ENCODE results near the gene MSRB2. TPM values are rescaled to one million over a fixed set of nuclear protein-coding genes. Genes with fewer than 3 reads are reported as not detected.

Gene MSRB2
- polyA plus RNA-seq, 1 experiment, result 48.6 TPM

DNA sequence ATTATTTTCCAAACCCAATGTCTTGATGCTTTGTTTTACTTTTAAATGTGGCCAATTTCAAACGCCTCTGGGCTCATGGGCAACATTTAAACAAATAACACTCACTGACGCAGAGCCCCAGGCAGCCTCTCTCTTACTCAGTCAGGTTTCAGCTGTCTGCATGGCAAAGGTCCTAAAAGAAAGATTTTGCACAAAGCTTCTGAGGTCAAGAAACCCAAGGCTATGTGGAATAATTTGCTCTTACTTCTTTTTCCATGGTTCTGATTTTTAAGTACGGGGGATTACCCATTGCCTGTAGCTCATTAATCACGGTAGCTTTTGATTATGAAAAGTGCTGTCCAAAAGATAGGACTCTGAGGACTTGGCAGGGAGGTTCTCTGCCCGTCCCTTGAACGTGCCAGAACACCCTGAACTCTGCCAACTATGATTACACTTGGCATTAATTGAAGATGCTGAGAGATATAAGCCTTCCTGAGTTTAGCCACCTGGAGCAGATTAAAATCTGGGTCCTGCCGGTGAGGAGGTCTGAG lies 14.1 kb upstream of the MSRB2 start:
- no peak for DNase-seq (ENCODE audit: low read depth)
- ChIA-PET POLR2A (no interaction called here), CTCF (interaction anchor here (1.2 kb wide), 1 partner anchor 212 kb away, joined by 3 read pairs; no protein-coding TSS in a partner anchor)
- TF ChIP-seq, protein P1, sequence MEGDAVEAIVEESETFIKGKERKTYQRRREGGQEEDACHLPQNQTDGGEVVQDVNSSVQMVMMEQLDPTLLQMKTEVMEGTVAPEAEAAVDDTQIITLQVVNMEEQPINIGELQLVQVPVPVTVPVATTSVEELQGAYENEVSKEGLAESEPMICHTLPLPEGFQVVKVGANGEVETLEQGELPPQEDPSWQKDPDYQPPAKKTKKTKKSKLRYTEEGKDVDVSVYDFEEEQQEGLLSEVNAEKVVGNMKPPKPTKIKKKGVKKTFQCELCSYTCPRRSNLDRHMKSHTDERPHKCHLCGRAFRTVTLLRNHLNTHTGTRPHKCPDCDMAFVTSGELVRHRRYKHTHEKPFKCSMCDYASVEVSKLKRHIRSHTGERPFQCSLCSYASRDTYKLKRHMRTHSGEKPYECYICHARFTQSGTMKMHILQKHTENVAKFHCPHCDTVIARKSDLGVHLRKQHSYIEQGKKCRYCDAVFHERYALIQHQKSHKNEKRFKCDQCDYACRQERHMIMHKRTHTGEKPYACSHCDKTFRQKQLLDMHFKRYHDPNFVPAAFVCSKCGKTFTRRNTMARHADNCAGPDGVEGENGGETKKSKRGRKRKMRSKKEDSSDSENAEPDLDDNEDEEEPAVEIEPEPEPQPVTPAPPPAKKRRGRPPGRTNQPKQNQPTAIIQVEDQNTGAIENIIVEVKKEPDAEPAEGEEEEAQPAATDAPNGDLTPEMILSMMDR (IDR thresholded peaks at IDR 0.05; ENCODE audit: insufficient read depth, low read depth, low read length), result no peak
- Histone ChIP-seq H3K27me3 (ENCODE audit: control insufficient read depth, insufficient read depth, low read length) (peaks cover 12% of the 10 kb centered on the region), H3K4me3 (ENCODE audit: low read depth, low read length) (no peak overlapping the region), H3K36me3 (ENCODE audit: control insufficient read depth, insufficient read depth, low read length) (no peaks in the 10 kb centered on the region)

DNA sequence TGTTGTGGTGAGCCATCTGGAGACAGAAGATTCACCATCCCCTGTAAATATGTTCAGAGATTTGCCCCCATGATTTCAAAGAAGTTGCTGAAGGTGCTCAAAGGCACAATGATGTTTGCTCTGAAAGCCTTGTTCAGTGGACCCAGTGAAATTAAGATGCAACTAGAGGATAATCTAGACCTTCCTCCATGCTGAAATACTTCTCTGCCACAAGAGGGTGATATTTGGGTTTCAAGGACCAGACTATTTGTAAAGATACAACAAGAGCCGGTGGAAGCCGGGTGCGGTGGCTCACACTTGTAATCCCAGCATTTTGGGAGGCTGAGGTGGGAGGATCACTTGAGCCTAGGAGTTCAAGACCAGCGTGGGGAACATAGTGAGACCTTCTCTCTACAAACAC lies 13.5 kb upstream of the MSRB2 start:
- Histone ChIP-seq H3K4me3 (ENCODE audit: low read depth, low read length) (no peak overlapping the region), H3K27me3 (ENCODE audit: control insufficient read depth, insufficient read depth, low read length) (peaks cover 12% of the 10 kb centered on the region), H3K36me3 (ENCODE audit: control insufficient read depth, insufficient read depth, low read length) (no peaks in the 10 kb centered on the region)
- DNase-seq (ENCODE audit: low read depth), result no peak
- CTCF ChIA-PET, result no interaction called here
- POLR2A ChIA-PET, result no interaction called here
- TF ChIP-seq, protein P1 (IDR thresholded peaks at IDR 0.05; ENCODE audit: insufficient read depth, low read depth, low read length), result no peak; the same call in 1 of the 2 replicates

DNA sequence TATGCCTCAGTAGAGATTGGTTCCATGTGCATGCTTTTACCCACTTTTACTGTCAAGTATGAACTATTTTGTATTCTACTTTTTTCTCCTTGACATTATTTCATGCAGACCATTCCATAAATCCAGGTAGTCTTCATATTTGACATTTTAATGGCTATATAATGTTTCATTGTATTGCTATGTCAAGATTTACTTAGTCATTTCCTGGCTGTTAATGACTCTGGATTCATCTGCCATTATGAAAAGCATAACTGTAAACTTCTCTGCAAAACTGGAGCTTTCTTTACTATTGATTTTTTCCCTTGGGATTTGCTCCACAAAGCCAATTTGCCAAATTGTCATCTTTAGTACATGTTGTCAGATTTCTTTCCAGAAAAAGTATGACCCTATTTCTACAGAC lies 6.8 kb upstream of the MSRB2 start:
- H3K27me3 ChIP-seq (ENCODE audit: control insufficient read depth, insufficient read depth, low read length), result no peaks in the 10 kb centered on the region
- no peak for DNase-seq (ENCODE audit: low read depth)
- ChIA-PET CTCF (no interaction called here), POLR2A (no interaction called here)
- H3K4me3 ChIP-seq (ENCODE audit: low read depth, low read length), result no peak overlapping the region
- TF ChIP-seq, protein P1 (IDR thresholded peaks at IDR 0.05; ENCODE audit: insufficient read depth, low read depth, low read length), result no peak
- no peaks in the 10 kb centered on the region for H3K36me3 ChIP-seq (ENCODE audit: control insufficient read depth, insufficient read depth, low read length)

DNA sequence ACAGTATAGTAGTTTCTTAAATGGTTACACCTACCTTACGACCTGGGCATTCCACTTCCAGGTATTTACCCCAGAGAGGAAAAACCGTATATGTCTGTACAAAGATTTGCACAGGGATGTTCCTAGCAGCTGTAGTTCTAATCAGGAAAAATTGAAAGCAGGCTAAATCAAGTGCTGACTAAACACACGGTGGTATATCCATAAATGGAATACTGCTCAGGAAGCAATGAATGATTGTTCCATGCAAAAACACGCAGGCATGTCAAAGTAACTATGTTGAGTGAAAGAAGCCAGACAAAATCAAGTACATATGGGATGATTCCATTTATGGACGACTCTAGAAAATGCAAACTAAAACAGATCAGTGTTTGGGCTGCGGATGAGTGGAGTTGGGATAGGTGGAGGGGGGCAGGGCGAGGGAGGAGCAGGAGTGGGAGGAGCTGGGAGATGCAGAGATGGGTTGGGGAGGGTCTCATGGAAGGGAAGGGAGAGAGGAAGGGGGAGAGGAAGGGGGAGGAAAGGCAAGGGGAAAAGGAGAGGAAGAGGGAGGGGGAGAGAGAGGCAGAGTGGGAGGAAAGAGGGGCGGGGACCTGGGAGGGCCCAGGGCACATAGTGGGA lies 484 bp upstream of the MSRB2 start:
- Histone ChIP-seq H3K4me3 (ENCODE audit: low read depth, low read length) (peak overlapping the region; percentile 67), H3K36me3 (ENCODE audit: control insufficient read depth, insufficient read depth, low read length) (no peaks in the 10 kb centered on the region), H3K27me3 (ENCODE audit: control insufficient read depth, insufficient read depth, low read length) (no peaks in the 10 kb centered on the region)
- no peak for DNase-seq (ENCODE audit: low read depth)
- TF ChIP-seq, protein P1 (IDR thresholded peaks at IDR 0.05; ENCODE audit: insufficient read depth, low read depth, low read length), result no peak
- ChIA-PET CTCF (no interaction called here), POLR2A (no interaction called here)

DNA sequence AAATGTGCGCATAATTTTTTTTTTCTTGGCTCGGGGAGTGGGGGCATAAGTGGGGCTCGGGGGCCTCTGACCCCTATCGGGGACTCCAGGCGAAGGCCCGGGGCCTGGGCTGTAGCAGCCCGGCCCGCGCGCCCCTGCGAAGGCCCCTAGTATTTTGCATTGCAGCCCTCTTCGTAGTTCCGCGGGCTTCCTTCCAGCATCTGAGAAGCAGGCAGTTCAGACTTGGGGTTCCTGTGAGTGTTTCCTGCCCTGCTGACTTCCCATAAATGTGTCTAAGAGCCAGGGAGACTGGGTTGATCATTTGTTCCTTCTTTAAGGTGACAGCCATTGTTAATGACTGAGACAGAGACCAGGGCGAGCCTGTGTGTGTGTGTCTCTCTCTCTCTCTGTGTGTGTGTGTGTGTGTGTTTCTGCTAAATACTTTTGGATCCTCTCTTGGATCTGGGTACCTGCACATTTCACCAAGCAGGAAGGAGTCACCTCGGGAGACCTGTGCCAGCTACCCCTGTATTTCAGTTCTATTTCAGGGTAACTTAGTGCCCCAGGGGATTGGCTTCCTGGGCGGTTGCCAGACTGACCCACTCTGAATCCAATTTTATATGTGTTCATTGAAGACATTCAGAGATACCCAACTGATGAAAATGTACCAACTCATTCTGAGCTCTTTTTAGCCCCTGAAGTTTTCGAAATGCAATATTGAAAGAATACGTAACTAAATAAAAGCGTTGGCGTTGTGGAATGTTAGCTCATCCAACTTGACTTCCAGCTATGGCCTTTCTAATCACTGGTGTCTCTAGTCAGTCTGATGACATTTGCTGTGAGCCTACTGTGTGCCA lies 805 bp downstream of the MSRB2 start:
- TF ChIP-seq, protein P1 (IDR thresholded peaks at IDR 0.05; ENCODE audit: insufficient read depth, low read depth, low read length), result no peak
- peak overlapping the region; percentile 67 for H3K4me3 ChIP-seq (ENCODE audit: low read depth, low read length)
- H3K36me3 ChIP-seq (ENCODE audit: control insufficient read depth, insufficient read depth, low read length), result no peaks in the 10 kb centered on the region
- no peaks in the 10 kb centered on the region for H3K27me3 ChIP-seq (ENCODE audit: control insufficient read depth, insufficient read depth, low read length)
- DNase-seq (ENCODE audit: low read depth), result no peak
- ChIA-PET POLR2A (no interaction called here), CTCF (interaction anchor here (1.4 kb wide), 1 partner anchor 18 kb away, joined by 3 read pairs; no protein-coding TSS in a partner anchor)

Data from BJ (cell line).